ENCODE measurements around the gene MANSC1. TPM values are rescaled to one million over a fixed set of nuclear protein-coding genes. Genes with fewer than 3 reads are reported as not detected.

The MANSC1 gene
- total RNA-seq (2021): 9.1 and 9.8 TPM in 2 replicates
- long read RNA-seq, full-length matches to known transcripts: 36 of 39 reads
- long read RNA-seq, partial matches to known transcripts: 1 of 39 reads
- long read RNA-seq, other reads (novel, unspliced or antisense): 2 of 39 reads

DNA sequence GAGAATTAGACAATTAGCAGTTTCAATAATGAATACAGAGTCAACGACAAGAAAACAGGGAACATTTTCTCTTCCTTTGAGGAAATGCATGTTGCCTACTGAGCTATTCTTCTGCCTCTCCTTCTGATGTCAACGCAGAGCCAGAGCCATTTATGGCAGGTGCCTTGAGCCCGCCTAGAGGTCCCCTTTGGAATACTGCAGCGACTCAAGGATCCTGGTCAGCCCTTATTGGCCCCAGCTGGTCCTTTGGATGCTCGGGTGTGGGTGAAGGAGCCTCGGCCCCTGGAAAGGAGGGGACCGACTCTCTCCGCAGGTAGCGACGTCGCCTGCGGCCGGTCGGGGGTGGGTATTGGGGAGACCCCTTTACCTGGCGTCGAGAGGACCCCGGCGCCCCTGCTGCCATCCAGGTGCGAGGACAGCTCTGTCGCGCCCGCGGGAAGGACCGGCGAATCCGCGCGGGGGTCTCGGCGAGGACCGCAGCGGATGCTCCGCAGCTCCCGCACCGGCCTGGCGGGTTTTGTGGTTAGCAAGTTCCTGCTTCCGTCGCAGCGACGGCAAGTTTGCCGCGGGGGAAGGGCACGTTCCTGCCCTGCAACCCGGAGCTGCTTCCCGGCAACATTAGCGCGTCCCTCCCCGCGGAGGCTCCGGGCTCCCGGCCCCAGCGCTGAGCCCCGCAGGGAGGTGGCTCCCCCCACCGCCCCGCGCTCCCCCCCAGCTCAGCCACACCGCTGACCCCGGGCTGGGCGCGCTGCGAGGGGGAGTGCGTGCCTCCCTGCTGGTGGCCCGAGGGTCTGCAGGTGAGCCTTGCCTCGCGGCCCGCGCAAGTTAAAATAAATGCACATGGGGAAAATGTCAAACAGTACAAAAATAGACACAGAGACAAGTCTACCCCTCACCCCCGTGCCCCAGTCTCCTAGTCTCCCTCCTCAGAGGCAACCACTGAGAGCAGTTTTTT, at the start of gene MANSC1:
Gene MANSC1, minus strand, starts transcription at position 532 of the 955 bp plus-strand sequence. CDS start 6,928 bp downstream, outside the sequence.
- Mint-ChIP-seq H3K4me3 (peak within 1 kb of the TSS; percentile 67 to 81), H3K9me3 (peaks cover 7 to 10% of the 10 kb centered on the region in 2 experiments), H3K27ac (peak within 1 kb of the TSS in 1 of 3 experiments; percentile 37; a peak in 2 of 7 replicates), H3K4me1 (peaks cover 24 to 29% of the 10 kb centered on the region in 2 experiments), H3K36me3 (ENCODE audit: insufficient read depth in 1 of 3, low read depth in 3 of 3) (peaks cover 2 to 13% (median 9%) of the 10 kb centered on the region in 3 experiments; a peak in 5 of 7 replicates), H3K27me3 (ENCODE audit: low read depth) (peaks cover 4% of the 10 kb centered on the region; the same call in 1 of the 2 replicates)
- no peak within 1 kb of the TSS for H2AFZ ChIP-seq (ENCODE audit: low read length)
- H3K23me2 ChIP-seq (ENCODE audit: insufficient read length, low read depth, low read length, poor library complexity, severe bottlenecking): no peaks in the 10 kb centered on the region
- peak within 1 kb of the TSS; percentile 12 for H3K18ac ChIP-seq (ENCODE audit: insufficient read length, low read depth, low read length)
- H3K4me1 ChIP-seq (ENCODE audit: insufficient read depth, low read length): no peaks in the 10 kb centered on the region
- H2BK12ac ChIP-seq (ENCODE audit: insufficient read length, low read depth, low read length): no peak within 1 kb of the TSS
- no peak within 1 kb of the TSS for H2BK15ac ChIP-seq (ENCODE audit: low read depth, low read length)
- no peak within 1 kb of the TSS for H4K5ac ChIP-seq (ENCODE audit: insufficient read length, low read depth, low read length)
- H3K4me2 ChIP-seq (ENCODE audit: insufficient read depth, insufficient read length, low read length): peak within 1 kb of the TSS; percentile 66
- no peak within 1 kb of the TSS for H3T11ph ChIP-seq (ENCODE audit: low read length)
- no peak within 1 kb of the TSS for H2AK5ac ChIP-seq (ENCODE audit: insufficient read length, low read length)
- no peak within 1 kb of the TSS for H4K91ac ChIP-seq (ENCODE audit: insufficient read length, low read depth, low read length)
- WGBS (ENCODE audit: extremely low coverage, insufficient read length, low lambda C conversion rate): no CpG with 5 or more reads among the region's 68 CpGs
- H3K56ac ChIP-seq (ENCODE audit: insufficient read length, low read depth, low read length): no peak within 1 kb of the TSS
- TF ChIP-seq, protein P1, sequence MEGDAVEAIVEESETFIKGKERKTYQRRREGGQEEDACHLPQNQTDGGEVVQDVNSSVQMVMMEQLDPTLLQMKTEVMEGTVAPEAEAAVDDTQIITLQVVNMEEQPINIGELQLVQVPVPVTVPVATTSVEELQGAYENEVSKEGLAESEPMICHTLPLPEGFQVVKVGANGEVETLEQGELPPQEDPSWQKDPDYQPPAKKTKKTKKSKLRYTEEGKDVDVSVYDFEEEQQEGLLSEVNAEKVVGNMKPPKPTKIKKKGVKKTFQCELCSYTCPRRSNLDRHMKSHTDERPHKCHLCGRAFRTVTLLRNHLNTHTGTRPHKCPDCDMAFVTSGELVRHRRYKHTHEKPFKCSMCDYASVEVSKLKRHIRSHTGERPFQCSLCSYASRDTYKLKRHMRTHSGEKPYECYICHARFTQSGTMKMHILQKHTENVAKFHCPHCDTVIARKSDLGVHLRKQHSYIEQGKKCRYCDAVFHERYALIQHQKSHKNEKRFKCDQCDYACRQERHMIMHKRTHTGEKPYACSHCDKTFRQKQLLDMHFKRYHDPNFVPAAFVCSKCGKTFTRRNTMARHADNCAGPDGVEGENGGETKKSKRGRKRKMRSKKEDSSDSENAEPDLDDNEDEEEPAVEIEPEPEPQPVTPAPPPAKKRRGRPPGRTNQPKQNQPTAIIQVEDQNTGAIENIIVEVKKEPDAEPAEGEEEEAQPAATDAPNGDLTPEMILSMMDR (conservative IDR thresholded peaks at IDR 0.05): peak; percentile 68
- no peaks in the 10 kb centered on the region for H3K9me3 ChIP-seq (ENCODE audit: control insufficient read depth, low read depth, low read length)
- no peaks in the 10 kb centered on the region for H3K79me1 ChIP-seq (ENCODE audit: insufficient read depth, low read depth, low read length, poor library complexity, severe bottlenecking)
- H3K14ac ChIP-seq (ENCODE audit: insufficient read depth, low read length): peak within 1 kb of the TSS; percentile 65; the same call in 1 of the 2 replicates
- H4K8ac ChIP-seq (replicated peaks; ENCODE audit: insufficient read length, low read depth, low read length): no peak within 1 kb of the TSS
- no peak within 1 kb of the TSS for H2BK20ac ChIP-seq (ENCODE audit: low read depth, low read length, poor library complexity, severe bottlenecking)
- no peak within 1 kb of the TSS for H3K23ac ChIP-seq (ENCODE audit: insufficient read length, low read depth, low read length)
- H3K27ac ChIP-seq (ENCODE audit: insufficient read length, low read depth, low read length): no peak within 1 kb of the TSS
- H4K20me1 ChIP-seq (ENCODE audit: control insufficient read depth, insufficient read depth, insufficient read length): no peaks in the 10 kb centered on the region
- no peak within 1 kb of the TSS for H3K9ac ChIP-seq (ENCODE audit: extremely low read depth, insufficient read length, low read length)
- no peaks in the 10 kb centered on the region for H3K27me3 ChIP-seq (ENCODE audit: insufficient read depth, low read length)
- peak; percentile 84 for DNase-seq
- no peak within 1 kb of the TSS for H3K4ac ChIP-seq (ENCODE audit: low read depth, low read length)
- H2BK120ac ChIP-seq (ENCODE audit: low read depth, low read length, poor library complexity, severe bottlenecking): no peak within 1 kb of the TSS
- no peak within 1 kb of the TSS for H2BK5ac ChIP-seq (ENCODE audit: insufficient read length, low read length)
- H3K79me2 ChIP-seq (ENCODE audit: insufficient read depth, low read length): no peaks in the 10 kb centered on the region
